ENCODE measurements around the gene SS18L1.

DNA sequence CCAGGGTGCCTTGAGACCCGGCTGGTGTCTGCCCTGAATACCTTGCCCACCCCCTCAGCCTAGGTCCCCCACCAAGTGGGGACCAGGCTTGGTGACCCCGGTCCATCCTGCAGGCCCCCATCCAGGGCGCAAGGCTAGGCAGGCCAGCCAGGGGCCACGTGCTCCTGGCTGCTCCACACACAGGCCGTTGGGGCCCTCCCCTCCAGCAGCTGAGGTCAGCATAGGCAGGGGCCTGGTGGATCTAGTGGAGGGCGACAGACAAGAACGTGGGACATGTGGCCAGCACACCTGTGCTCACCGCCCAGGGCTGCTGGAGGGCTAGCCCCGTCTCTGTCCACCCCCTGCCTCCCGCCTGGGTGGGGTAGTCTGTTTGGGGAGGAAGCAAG lies 84.0 kb downstream of the SS18L1 start:
- TF ChIP-seq, protein P1, sequence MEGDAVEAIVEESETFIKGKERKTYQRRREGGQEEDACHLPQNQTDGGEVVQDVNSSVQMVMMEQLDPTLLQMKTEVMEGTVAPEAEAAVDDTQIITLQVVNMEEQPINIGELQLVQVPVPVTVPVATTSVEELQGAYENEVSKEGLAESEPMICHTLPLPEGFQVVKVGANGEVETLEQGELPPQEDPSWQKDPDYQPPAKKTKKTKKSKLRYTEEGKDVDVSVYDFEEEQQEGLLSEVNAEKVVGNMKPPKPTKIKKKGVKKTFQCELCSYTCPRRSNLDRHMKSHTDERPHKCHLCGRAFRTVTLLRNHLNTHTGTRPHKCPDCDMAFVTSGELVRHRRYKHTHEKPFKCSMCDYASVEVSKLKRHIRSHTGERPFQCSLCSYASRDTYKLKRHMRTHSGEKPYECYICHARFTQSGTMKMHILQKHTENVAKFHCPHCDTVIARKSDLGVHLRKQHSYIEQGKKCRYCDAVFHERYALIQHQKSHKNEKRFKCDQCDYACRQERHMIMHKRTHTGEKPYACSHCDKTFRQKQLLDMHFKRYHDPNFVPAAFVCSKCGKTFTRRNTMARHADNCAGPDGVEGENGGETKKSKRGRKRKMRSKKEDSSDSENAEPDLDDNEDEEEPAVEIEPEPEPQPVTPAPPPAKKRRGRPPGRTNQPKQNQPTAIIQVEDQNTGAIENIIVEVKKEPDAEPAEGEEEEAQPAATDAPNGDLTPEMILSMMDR (conservative IDR thresholded peaks at IDR 0.05; ENCODE audit: low read length) = no peak
- TF ChIP-seq EZH2phosphoT487 (IDR thresholded peaks at IDR 0.05; ENCODE audit: borderline replicate concordance) = no peak
